B cell (primary cell): ENCODE data around the gene RNH1. TPM values are rescaled to one million over a fixed set of nuclear protein-coding genes. Genes with fewer than 3 reads are reported as not detected.

Experiments
- ATAC-seq: fragments of 200-7000 bp; cut with Tn5 transposase; one replicate; pipeline ENCODE4 v1.10.0; 2021; ENCODE audit warnings: low read depth, mild to moderate bottlenecking, moderate number of reproducible peaks, moderate library complexity
- CTCF ChIA-PET: fragments of 350-600 bp; sonication (Branson Sonifier 250); formaldehyde crosslinking; loops from one replicate; lab custom pipeline; 2021; ENCODE audit warnings: antibody characterized with exemption, inconsistent platforms; lab: Charles Lee
- POLR2A ChIA-PET: fragments of 350-600 bp; sonication (Branson Sonifier 250); formaldehyde crosslinking; loops from one replicate; lab custom pipeline; 2021; ENCODE audit warnings: antibody characterized with exemption; lab: Charles Lee
- DNase-seq: peaks from one replicate; pipeline ENCODE4 v3.0.0; 2013
- H2AFZ ChIP-seq: 2 replicates; pipeline ENCODE4 v1.6.1; 2012; ENCODE audit warnings: mild to moderate bottlenecking, low read depth, low read length; ENCODE audit not compliant: insufficient read depth, poor library complexity, severe bottlenecking
- H3K27ac ChIP-seq, 2 donors: 1 replicate in 1 of 2; 2 replicates in 1 of 2; pipeline ENCODE4 v1.5.1; 2012 to 2013; ENCODE audit warnings: low read length in 2 of 2, mild to moderate bottlenecking in 2 of 2, moderate library complexity in 1 of 2
- H3K27me3 ChIP-seq, 4 experiments: fragments of 200-600 bp in 1 of 4; sonication (generic) in 1 of 4; replicated peaks in 1 of 4; 1 replicate in 2 of 4; 2 replicates in 2 of 4; pipeline versions ENCODE4 v1.6.1 to v1.7.0; 2013 to 2016; ENCODE audit warnings: low read length in 3 of 4, mild to moderate bottlenecking in 2 of 4, mixed read lengths in 1 of 4, moderate library complexity in 1 of 4; ENCODE audit not compliant: insufficient read depth in 4 of 4, control insufficient read depth in 3 of 4; ENCODE audit errors: control extremely low read depth in 1 of 4
- H3K36me3 ChIP-seq, 2 experiments: replicated peaks in 1 of 2; 1 replicate in 1 of 2; 2 replicates in 1 of 2; pipeline versions ENCODE4 v1.6.1 to v1.7.1; 2013; ENCODE audit warnings: low read length in 1 of 2; ENCODE audit not compliant: insufficient read depth in 2 of 2, control insufficient read depth in 1 of 2; ENCODE audit errors: control extremely low read depth in 1 of 2, extremely low read depth in 1 of 2
- H3K4me1 ChIP-seq, 2 donors: fragments of 200-600 bp in 1 of 2; sonication (generic) in 1 of 2; 1 replicate in 1 of 2; 2 replicates in 1 of 2; pipeline versions ENCODE4 v1.5.1 to v1.6.1; 2013 to 2017; ENCODE audit warnings: low read length in 2 of 2; ENCODE audit not compliant: control insufficient read depth in 2 of 2, insufficient read depth in 2 of 2
- H3K4me2 ChIP-seq: replicated peaks from 2 replicates; pipeline ENCODE3; 2012; ENCODE audit warnings: mild to moderate bottlenecking, low read depth, low read length; ENCODE audit not compliant: poor library complexity, severe bottlenecking
- H3K4me3 ChIP-seq, 5 experiments: fragments of 200-600 bp in 1 of 5; sonication (generic) in 1 of 5; 1 replicate in 3 of 5; 2 replicates in 2 of 5; pipeline versions ENCODE4 v1.5.1 to v1.7.0; 2011 to 2016; ENCODE audit warnings: low read length in 4 of 5, mild to moderate bottlenecking in 4 of 5, low read depth in 2 of 5, control low read depth in 1 of 5, moderate library complexity in 1 of 5; ENCODE audit not compliant: insufficient read depth in 1 of 5; ENCODE audit errors: control extremely low read depth in 1 of 5, extremely low read depth in 1 of 5
- H3K79me2 ChIP-seq: fragments of 200-600 bp; sonication (generic); one replicate; pipeline ENCODE4 v1.6.0; 2016; ENCODE audit warnings: low read length; ENCODE audit not compliant: control insufficient read depth, insufficient read depth
- H3K9ac ChIP-seq: fragments of 200-600 bp; sonication (generic); 2 replicates; pipeline ENCODE4 v1.6.1; 2017; ENCODE audit warnings: mild to moderate bottlenecking, low read length, moderate library complexity
- H3K9me3 ChIP-seq, 3 donors: one replicate each; pipeline versions ENCODE4 v1.6.1 to v1.7.1; 2013; ENCODE audit warnings: low read length in 2 of 3; ENCODE audit not compliant: control insufficient read depth in 2 of 3, insufficient read depth in 1 of 3; ENCODE audit errors: control extremely low read depth in 1 of 3
- H4K20me1 ChIP-seq: 2 replicates; pipeline ENCODE4 v1.6.0; 2012; ENCODE audit warnings: mild to moderate bottlenecking, low read length; ENCODE audit not compliant: insufficient read depth, control insufficient read depth, poor library complexity, severe bottlenecking
- H3K27ac Mint-ChIP-seq: one replicate; pipeline ENCODE4 v1.8.0; 2021; ENCODE audit warnings: mixed read lengths
- H3K27me3 Mint-ChIP-seq: one replicate; pipeline ENCODE4 v1.8.0; 2021; ENCODE audit warnings: mixed read lengths
- H3K4me1 Mint-ChIP-seq: one replicate; pipeline ENCODE4 v1.8.0; 2021; ENCODE audit warnings: mixed read lengths
- H3K4me3 Mint-ChIP-seq: one replicate; pipeline ENCODE4 v1.8.0; 2021; ENCODE audit warnings: mixed read lengths
- H3K9me3 Mint-ChIP-seq: one replicate; pipeline ENCODE4 v1.8.0; 2022; ENCODE audit warnings: mixed read lengths; ENCODE audit not compliant: insufficient read depth
- CTCF ChIP-seq: fragments of 200-600 bp; IDR thresholded peaks from one replicate; pipeline ENCODE4 v1.8.0; 2022; ENCODE audit warnings: antibody characterized with exemption, mild to moderate bottlenecking
- EZH2 ChIP-seq: IDR thresholded peaks from 2 replicates; pipeline ENCODE4 v1.6.1; 2012; ENCODE audit warnings: borderline replicate concordance, low read depth, mild to moderate bottlenecking, moderate library complexity, low read length; ENCODE audit not compliant: insufficient read depth, poor library complexity, severe bottlenecking
- WGBS: methylation state at CpG from one replicate; pipeline ENCODE4 v1.1.5; 2013; ENCODE audit warnings: missing lambda C conversion rate; ENCODE audit not compliant: insufficient coverage; 5-methylcytosine and 5-hydroxymethylcytosine counted together
- intact Hi-C: fragments of 100-400 bp; cut with micrococcal nuclease; formaldehyde crosslinking; loops from one replicate; pipeline ENCODE4 v1.10.0; 2022
- polyA plus RNA-seq: library from polyadenylated mRNA; depleted of rRNA; stranded (reverse); fragments of >200 nt; gene quantifications from 2 replicates; pipeline ENCODE4 v1.2.3, GENCODE V29; 2012
- total RNA-seq, 2 donors: library from RNA; stranded (reverse); fragments of 120-200 nt in 1 of 2; gene quantifications; 1 replicate in 1 of 2; 2 replicates in 1 of 2; pipeline versions ENCODE4 v1.2.3 to v1.2.4, GENCODE V29; 2013 to 2022

Gene RNH1
- total and polyA plus RNA-seq, 2 donors (not counting 1 experiment from before 2014, with no cell fraction given) = 81.0 to 159 TPM

- POLR2A ChIA-PET = no interaction called here
- CTCF ChIA-PET = no interaction called here
- 41% methylated on average over 41 of the region's 45 CpGs for WGBS
- Histone ChIP-seq H3K27ac (peak overlapping the region in 1 of 2 donors; percentile 100), H3K36me3 (peaks cover 0 to 3% of the 10 kb centered on the region in 2 experiments), H3K9me3 (peaks cover 0 to 2% (median 0%) of the 10 kb centered on the region in 3 donors), H3K9ac (peak overlapping the region; percentile 100), H3K4me2 (peak overlapping the region; percentile 100), H3K79me2 (peaks cover 32% of the 10 kb centered on the region), H2AFZ (peak overlapping the region; percentile 46), H3K4me1 (peaks cover 28 to 38% of the 10 kb centered on the region in 2 donors), H4K20me1 (peaks cover 18% of the 10 kb centered on the region), H3K27me3 (peaks cover 0 to 10% (median 0%) of the 10 kb centered on the region in 4 experiments), H3K4me3 (peak overlapping the region in 4 of 5 experiments; percentile 36 to 100 (median 60))
- Mint-ChIP-seq H3K4me3 (peak overlapping the region; percentile 75), H3K27ac (peak overlapping the region; percentile 63), H3K9me3 (no peaks in the 10 kb centered on the region), H3K27me3 (no peaks in the 10 kb centered on the region), H3K4me1 (peaks cover 35% of the 10 kb centered on the region)
- no peak for TF ChIP-seq CTCF
- no peak for TF ChIP-seq EZH2
- intact Hi-C loops = loop anchor here (1.0 to 2.0 kb wide), 6 partner anchors 10 to 301 kb away; partner anchors contain the start of genes LMNTD2, LRRC56, RASSF7 and RPLP2
- ATAC-seq = no peak
- no peak for DNase-seq
Observed at GRCh38 chr11:507727-508515, 879 bp upstream of the RNH1 start.
